H9 (cell line): ENCODE results near the gene ARHGAP10. TPM values are rescaled to one million over a fixed set of nuclear protein-coding genes. Genes with fewer than 3 reads are reported as not detected.
"Not testable (repeated sequence)": the region's sequence is repeated elsewhere in the genome, so short reads cannot be mapped to it uniquely, and the experiment has no call there.

Source experiments
- DNase-seq: peaks from one replicate; pipeline ENCODE4 v3.0.0-alpha.2; 2017
- H2AFZ ChIP-seq: one replicate; pipeline ENCODE4 v1.6.1; 2013; ENCODE audit warnings: mild to moderate bottlenecking, low read length, control low read depth, moderate library complexity
- H2AK5ac ChIP-seq: 2 replicates; pipeline ENCODE4 v1.6.1; 2013; ENCODE audit warnings: low read length, control low read depth, mixed read lengths; ENCODE audit not compliant: insufficient read length
- H2BK120ac ChIP-seq: one replicate; pipeline ENCODE4 v1.6.1; 2013; ENCODE audit warnings: low read depth, mild to moderate bottlenecking, low read length, control low read depth, inconsistent platforms; ENCODE audit not compliant: poor library complexity, severe bottlenecking
- H2BK12ac ChIP-seq: 2 replicates; pipeline ENCODE4 v1.6.1; 2013; ENCODE audit warnings: low read length, control low read depth, mixed read lengths, low read depth; ENCODE audit not compliant: insufficient read length
- H2BK15ac ChIP-seq: 2 replicates; pipeline ENCODE4 v1.6.1; 2013; ENCODE audit warnings: low read depth, low read length, control low read depth
- H2BK20ac ChIP-seq: one replicate; pipeline ENCODE4 v1.6.1; 2013; ENCODE audit warnings: low read depth, mild to moderate bottlenecking, low read length, control low read depth, inconsistent platforms; ENCODE audit not compliant: poor library complexity, severe bottlenecking
- H2BK5ac ChIP-seq: 2 replicates; pipeline ENCODE4 v1.6.1; 2013; ENCODE audit warnings: low read length, control low read depth, mixed read lengths; ENCODE audit not compliant: insufficient read length
- H3K14ac ChIP-seq: 2 replicates; pipeline ENCODE4 v1.6.1; 2013; ENCODE audit warnings: low read length, control low read depth; ENCODE audit not compliant: insufficient read depth
- H3K18ac ChIP-seq: 2 replicates; pipeline ENCODE4 v1.6.1; 2013; ENCODE audit warnings: low read depth, mild to moderate bottlenecking, mixed read lengths, low read length, control low read depth; ENCODE audit not compliant: insufficient read length
- H3K23ac ChIP-seq: 2 replicates; pipeline ENCODE4 v1.6.1; 2013; ENCODE audit warnings: low read length, control low read depth, mixed read lengths, low read depth; ENCODE audit not compliant: insufficient read length
- H3K23me2 ChIP-seq: 2 replicates; pipeline ENCODE4 v1.6.1; 2013; ENCODE audit warnings: low read depth, mild to moderate bottlenecking, mixed read lengths, low read length, control low read depth; ENCODE audit not compliant: insufficient read length, poor library complexity, severe bottlenecking
- H3K27ac ChIP-seq: 2 replicates; pipeline ENCODE4 v1.5.1; 2013; ENCODE audit warnings: low read length, control low read depth, mixed read lengths, low read depth; ENCODE audit not compliant: insufficient read length
- H3K27me3 ChIP-seq: 2 replicates; pipeline ENCODE4 v1.6.1; 2013; ENCODE audit warnings: low read length, control low read depth, inconsistent platforms; ENCODE audit not compliant: insufficient read depth
- H3K4ac ChIP-seq: 2 replicates; pipeline ENCODE4 v1.6.1; 2013; ENCODE audit warnings: low read depth, mild to moderate bottlenecking, control low read depth, inconsistent platforms, low read length, moderate library complexity
- H3K4me1 ChIP-seq: 2 replicates; pipeline ENCODE4 v1.6.1; 2013; ENCODE audit warnings: low read length, control low read depth, inconsistent platforms; ENCODE audit not compliant: insufficient read depth
- H3K4me2 ChIP-seq: 2 replicates; pipeline ENCODE4 v1.6.1; 2013; ENCODE audit warnings: low read length, control low read depth, mixed read lengths; ENCODE audit not compliant: insufficient read length, insufficient read depth
- H3K56ac ChIP-seq: 2 replicates; pipeline ENCODE4 v1.6.1; 2013; ENCODE audit warnings: low read depth, mild to moderate bottlenecking, mixed read lengths, low read length, control low read depth; ENCODE audit not compliant: insufficient read length
- H3K79me1 ChIP-seq: 2 replicates; pipeline ENCODE4 v1.6.1; 2013; ENCODE audit warnings: low read depth, mild to moderate bottlenecking, moderate library complexity, low read length, control low read depth, inconsistent platforms; ENCODE audit not compliant: insufficient read depth, poor library complexity, severe bottlenecking
- H3K79me2 ChIP-seq: 2 replicates; pipeline ENCODE4 v1.6.1; 2013; ENCODE audit warnings: low read length, control low read depth, inconsistent platforms; ENCODE audit not compliant: insufficient read depth
- H3K9ac ChIP-seq: 2 replicates; pipeline ENCODE4 v1.6.1; 2013; ENCODE audit warnings: low read length, control low read depth, mixed read lengths; ENCODE audit not compliant: insufficient read length; ENCODE audit errors: extremely low read depth
- H3K9me3 ChIP-seq: one replicate; pipeline ENCODE4 v1.6.1; 2013; ENCODE audit warnings: low read depth, low read length, inconsistent platforms; ENCODE audit not compliant: control insufficient read depth
- H3T11ph ChIP-seq: one replicate; pipeline ENCODE4 v1.6.1; 2013; ENCODE audit warnings: mild to moderate bottlenecking, low read length, control low read depth, inconsistent platforms
- H4K20me1 ChIP-seq: one replicate; pipeline ENCODE4 v1.6.1; 2013; ENCODE audit not compliant: control insufficient read depth, insufficient read length, insufficient read depth
- H4K5ac ChIP-seq: 2 replicates; pipeline ENCODE4 v1.6.1; 2013; ENCODE audit warnings: low read depth, mild to moderate bottlenecking, mixed read lengths, low read length, control low read depth; ENCODE audit not compliant: insufficient read length
- H4K8ac ChIP-seq: replicated peaks from 2 replicates; pipeline ENCODE4 v1.6.1; 2013; ENCODE audit warnings: low read length, control low read depth, mixed read lengths, low read depth; ENCODE audit not compliant: insufficient read length
- H4K91ac ChIP-seq: 2 replicates; pipeline ENCODE4 v1.6.1; 2013; ENCODE audit warnings: low read depth, mild to moderate bottlenecking, moderate library complexity, mixed read lengths, low read length, control low read depth; ENCODE audit not compliant: insufficient read length
- H3K27ac Mint-ChIP-seq, 3 experiments: 2 replicates in 2 of 3; 3 replicates in 1 of 3; pipeline ENCODE4 v1.8.0; 2020 to 2021; ENCODE audit warnings: mixed read lengths in 3 of 3, mild to moderate bottlenecking in 1 of 3, moderate library complexity in 1 of 3
- H3K27me3 Mint-ChIP-seq: 2 replicates; pipeline ENCODE4 v1.8.0; 2021; ENCODE audit warnings: low read depth, mild to moderate bottlenecking, moderate library complexity, mixed read lengths
- H3K36me3 Mint-ChIP-seq, 3 experiments: 2 replicates in 2 of 3; 3 replicates in 1 of 3; pipeline ENCODE4 v1.8.0; 2020 to 2021; ENCODE audit warnings: low read depth in 3 of 3, mixed read lengths in 3 of 3; ENCODE audit not compliant: insufficient read depth in 1 of 3
- H3K4me1 Mint-ChIP-seq, 2 experiments: 2 replicates each; pipeline ENCODE4 v1.8.0; 2020; ENCODE audit warnings: mixed read lengths in 2 of 2
- H3K4me3 Mint-ChIP-seq, 2 experiments: 2 replicates in 1 of 2; 3 replicates in 1 of 2; pipeline ENCODE4 v1.8.0; 2020 to 2021; ENCODE audit warnings: mild to moderate bottlenecking in 2 of 2, mixed read lengths in 2 of 2, moderate library complexity in 1 of 2
- H3K9me3 Mint-ChIP-seq, 2 experiments: 2 replicates in 1 of 2; 3 replicates in 1 of 2; pipeline ENCODE4 v1.8.0; 2020; ENCODE audit warnings: mild to moderate bottlenecking in 2 of 2, mixed read lengths in 2 of 2, moderate library complexity in 1 of 2
- CTCF ChIP-seq: fragments of 200-600 bp; sonication (generic); conservative IDR thresholded peaks from 3 replicates; pipeline ENCODE4 v1.8.0; 2021; ENCODE audit warnings: antibody characterized with exemption, mild to moderate bottlenecking
- WGBS: extraction: QIAGEN DNeasy Blood & Tissue Kit; methylation state at CpG from one replicate; pipeline ENCODE4 v1.1.7; 2013; ENCODE audit warnings: missing lambda C conversion rate, low lambda C conversion rate, mixed read lengths; ENCODE audit not compliant: insufficient read length; ENCODE audit errors: extremely low coverage; 5-methylcytosine and 5-hydroxymethylcytosine counted together
- total RNA-seq: library from RNA; stranded (reverse); gene quantifications from 2 replicates; pipeline ENCODE4 v1.2.1, GENCODE V29; 2021

ARHGAP10 gene
- total RNA-seq, 1 experiment from 2014 or later: 7.8 TPM

DNA sequence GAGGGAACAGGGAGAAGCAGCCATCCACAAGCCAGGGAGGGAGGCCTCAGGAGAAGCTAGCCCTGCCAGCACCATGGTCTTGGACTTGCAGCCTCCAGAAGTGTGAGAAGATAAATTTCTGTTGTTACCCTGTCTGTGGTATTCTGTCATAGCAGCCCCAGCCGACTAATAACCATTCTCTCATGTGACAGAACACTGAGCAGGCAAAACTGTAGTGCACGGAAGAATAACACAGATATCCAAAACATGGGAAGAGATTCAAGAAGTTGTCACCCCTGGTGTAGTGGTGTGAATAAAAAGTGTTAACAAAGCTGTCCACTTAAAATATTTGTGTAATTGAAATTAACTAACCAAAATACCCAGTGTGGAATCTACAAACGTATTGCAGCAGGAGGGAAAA lies 265.0 kb downstream of the ARHGAP10 start:
- no peak overlapping the region for H2BK20ac ChIP-seq
- no peaks in the 10 kb centered on the region for H3K27me3 Mint-ChIP-seq
- no peaks in the 10 kb centered on the region for H3K79me1 ChIP-seq
- no peak overlapping the region for H4K5ac ChIP-seq
- no peaks in the 10 kb centered on the region for H3K9me3 ChIP-seq
- no peak overlapping the region for H2BK15ac ChIP-seq
- H3K79me2 ChIP-seq: no peaks in the 10 kb centered on the region
- H3T11ph ChIP-seq: no peak overlapping the region
- no peak overlapping the region for H2AFZ ChIP-seq
- no CpG with 5 or more reads among the region's 3 CpGs for WGBS
- H3K4ac ChIP-seq: no peak overlapping the region
- DNase-seq: no peak
- no peak overlapping the region for H2BK12ac ChIP-seq
- H4K91ac ChIP-seq: no peak overlapping the region
- no peak overlapping the region for H3K27ac ChIP-seq
- H3K23ac ChIP-seq: no peak overlapping the region
- no peak for TF ChIP-seq CTCF
- no peak overlapping the region for H3K18ac ChIP-seq
- no peak overlapping the region for H4K8ac ChIP-seq
- H3K4me3 Mint-ChIP-seq: no peak overlapping the region
- H3K9ac ChIP-seq: no peak overlapping the region
- peaks cover 0 to 10% (median 10%) of the 10 kb centered on the region in 3 experiments; a peak in 4 of 7 replicates for H3K36me3 Mint-ChIP-seq
- H3K27ac Mint-ChIP-seq: no peak overlapping the region
- no peak overlapping the region for H2BK5ac ChIP-seq
- H3K9me3 Mint-ChIP-seq: peaks cover 7 to 9% of the 10 kb centered on the region in 2 experiments; a peak in 3 of 5 replicates
- H4K20me1 ChIP-seq: no peaks in the 10 kb centered on the region
- H3K14ac ChIP-seq: no peak overlapping the region
- no peak overlapping the region for H3K4me2 ChIP-seq
- H3K56ac ChIP-seq: no peak overlapping the region
- no peaks in the 10 kb centered on the region for H3K4me1 ChIP-seq
- no peak overlapping the region for H2BK120ac ChIP-seq
- peaks cover 6% of the 10 kb centered on the region in 2 experiments; a peak in 3 of 4 replicates for H3K4me1 Mint-ChIP-seq
- no peak overlapping the region for H2AK5ac ChIP-seq
- H3K27me3 ChIP-seq: no peaks in the 10 kb centered on the region
- no peaks in the 10 kb centered on the region for H3K23me2 ChIP-seq

GRCh38 chr4:148000038-148000437 lies 268.1 kb downstream of the ARHGAP10 start:
- not testable (repeated sequence) for H3K4me2 ChIP-seq, H2BK12ac ChIP-seq, H2BK120ac ChIP-seq, H3K27ac Mint-ChIP-seq, H2BK5ac ChIP-seq, H3K18ac ChIP-seq, H3K79me2 ChIP-seq, H3T11ph ChIP-seq, H3K14ac ChIP-seq, H2AFZ ChIP-seq, H4K91ac ChIP-seq, H3K23ac ChIP-seq, H2BK20ac ChIP-seq, H3K23me2 ChIP-seq, H3K27me3 ChIP-seq, H2AK5ac ChIP-seq, H3K27ac ChIP-seq, H3K56ac ChIP-seq, H4K8ac ChIP-seq, DNase-seq, H3K9me3 Mint-ChIP-seq, H3K27me3 Mint-ChIP-seq, H2BK15ac ChIP-seq, H3K9me3 ChIP-seq, H3K4me1 Mint-ChIP-seq, H3K9ac ChIP-seq, H3K4me1 ChIP-seq, H3K4ac ChIP-seq, H4K20me1 ChIP-seq, H3K4me3 Mint-ChIP-seq, H3K79me1 ChIP-seq, H4K5ac ChIP-seq
- H3K36me3 Mint-ChIP-seq: peaks cover 0 to 10% (median 10%) of the 10 kb centered on the region in 3 experiments; a peak in 4 of 7 replicates
- WGBS: no CpG with 5 or more reads among the region's 1 CpG
